TTC549 (cell line): ENCODE data around the gene ZNF90.
"Not testable (repeated sequence)": the region's sequence is repeated elsewhere in the genome, so short reads cannot be mapped to it uniquely, and the experiment has no call there.

Experiments
- FAIRE-seq: peaks from 2 replicates; lab custom pipeline; 2012; peaks lifted over from hg19 to GRCh38; lab: Jason Lieb, UNC

ZNF90 gene

GRCh38 chr19:20077791-20078463 lies at the start of gene ZNF90:
ZNF90 (plus strand) TSS chr19:20078000; CDS start chr19:20078133, 133 bp downstream.
- peak; percentile 63 for FAIRE-seq

DNA sequence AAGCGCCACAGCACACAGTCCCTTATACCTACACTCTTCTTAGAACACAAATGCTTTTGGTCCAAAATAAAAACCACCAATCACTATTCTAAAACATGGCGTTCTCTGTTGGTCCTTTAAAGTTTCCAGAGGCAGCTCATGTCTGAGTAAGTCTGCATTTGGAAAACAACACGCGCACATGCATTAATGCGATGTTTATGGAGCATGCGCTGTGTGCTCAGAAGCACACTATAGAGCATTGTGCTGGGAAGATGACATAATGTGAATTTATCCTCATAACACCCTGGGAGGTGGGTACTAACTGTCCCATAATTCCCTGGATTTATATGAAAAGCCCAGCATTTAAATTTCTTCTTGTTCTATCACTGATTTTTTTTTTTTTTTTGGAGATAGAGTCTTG lies 49.2 kb upstream of the ZNF90 start:
- FAIRE-seq, result no peak

GRCh38 chr19:20035935-20036334 lies 41.9 kb upstream of the ZNF90 start:
- no peak for FAIRE-seq

GRCh38 chr19:20038358-20039202 lies 39.2 kb upstream of the ZNF90 start:
- no peak for FAIRE-seq

DNA sequence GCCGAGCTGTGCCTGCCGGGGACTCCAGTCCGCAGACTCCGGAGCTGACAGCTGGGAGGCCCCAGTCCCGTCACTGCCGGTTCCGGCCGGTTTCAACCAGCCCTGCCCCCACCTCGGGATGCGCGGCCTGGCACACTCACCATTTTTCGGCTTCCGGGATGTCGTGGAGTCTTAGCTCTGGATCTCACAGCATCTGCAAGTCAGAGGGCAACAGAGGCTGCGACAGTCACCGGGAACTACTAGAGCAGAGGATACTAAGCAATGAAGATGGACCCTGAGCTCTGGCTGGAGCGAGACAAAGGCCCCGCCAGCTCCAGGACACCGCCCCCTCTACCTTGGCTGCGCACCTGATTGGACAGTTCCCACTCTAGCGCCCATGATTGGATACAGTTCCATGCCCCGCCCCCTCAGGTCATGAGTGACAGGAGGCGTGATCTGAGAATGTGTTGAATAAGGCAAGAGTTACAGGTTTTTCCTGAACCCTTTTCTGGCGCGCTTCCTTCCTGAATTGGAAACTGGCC lies 38.5 kb upstream of the ZNF90 start, which contains the start of gene ZNF682:
TSS of gene ZNF682 (minus strand) at position 303 of the 521 bp plus-strand sequence. CDS start at position 143, 160 bp downstream.
- peak; percentile 89 for FAIRE-seq

GRCh38 chr19:20044663-20045062 lies 33.1 kb upstream of the ZNF90 start:
- FAIRE-seq, result no peak

GRCh38 chr19:20045742-20046141 lies 32.1 kb upstream of the ZNF90 start:
- FAIRE-seq, result not testable (repeated sequence)

GRCh38 chr19:20051841-20052768 lies 25.7 kb upstream of the ZNF90 start:
- FAIRE-seq, result peak; percentile 97

DNA sequence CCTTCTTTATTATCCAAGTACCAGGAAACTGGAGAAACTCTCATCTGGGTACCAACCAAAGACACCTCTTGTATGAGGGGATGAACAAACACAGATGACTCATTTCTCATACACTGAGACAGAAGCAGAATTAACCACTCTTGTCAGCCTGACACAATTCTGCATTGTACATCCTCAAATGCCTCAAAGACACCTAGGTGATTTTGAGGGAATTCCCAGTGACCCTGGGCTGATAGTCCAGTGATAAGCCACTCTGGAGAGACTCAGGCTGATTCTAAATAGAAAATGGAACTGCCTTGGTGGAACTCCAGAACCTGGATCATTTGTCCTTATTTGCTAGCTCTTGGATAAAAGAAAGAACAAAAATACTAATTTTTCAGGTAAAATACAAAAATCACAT lies 19.1 kb upstream of the ZNF90 start:
- not testable (repeated sequence) for FAIRE-seq

- no peak for FAIRE-seq
Measured at GRCh38 chr19:20060282-20060681, 17.5 kb upstream of the ZNF90 start.

GRCh38 chr19:20066861-20067260 lies 10.9 kb upstream of the ZNF90 start:
- no peak for FAIRE-seq

DNA sequence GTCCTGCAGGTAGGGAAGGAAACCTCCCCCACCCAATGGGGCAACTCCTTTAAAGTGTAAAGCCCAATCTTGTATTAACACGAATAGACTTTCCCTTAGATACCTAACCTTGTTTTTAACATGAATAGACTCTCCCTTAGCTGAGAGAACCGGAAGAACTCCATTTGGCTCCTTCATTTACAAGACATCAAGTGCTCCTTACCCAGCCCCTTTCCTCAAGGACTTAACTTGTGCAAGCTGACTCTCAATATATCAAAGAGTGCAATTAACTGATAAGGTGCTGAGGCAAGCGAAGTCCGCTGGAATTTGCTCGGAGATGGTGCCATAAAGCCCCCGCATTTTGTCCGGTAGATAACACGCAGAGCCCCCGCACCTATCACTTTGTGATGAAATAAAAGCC lies 9.9 kb upstream of the ZNF90 start:
- FAIRE-seq, result no peak

DNA sequence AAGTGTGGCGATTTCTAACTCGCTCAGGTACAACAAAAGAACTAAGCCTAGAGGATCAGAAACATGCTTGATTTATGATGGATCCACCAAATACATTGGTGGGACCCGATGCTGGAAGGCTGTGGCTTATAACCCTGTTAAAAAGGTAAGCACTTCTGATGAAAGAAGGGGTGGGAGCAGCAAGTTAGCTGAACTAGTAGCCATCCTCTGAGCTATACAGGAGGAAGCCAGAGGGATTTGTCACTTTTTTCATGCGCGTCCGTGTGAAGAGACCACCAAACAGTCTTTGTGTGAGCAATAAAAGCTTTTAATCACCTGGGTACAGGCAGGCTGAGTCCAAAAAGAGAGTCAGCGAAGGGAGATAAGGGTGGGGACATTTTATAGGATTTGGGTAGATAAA lies 9.2 kb upstream of the ZNF90 start:
- not testable (repeated sequence) for FAIRE-seq

DNA sequence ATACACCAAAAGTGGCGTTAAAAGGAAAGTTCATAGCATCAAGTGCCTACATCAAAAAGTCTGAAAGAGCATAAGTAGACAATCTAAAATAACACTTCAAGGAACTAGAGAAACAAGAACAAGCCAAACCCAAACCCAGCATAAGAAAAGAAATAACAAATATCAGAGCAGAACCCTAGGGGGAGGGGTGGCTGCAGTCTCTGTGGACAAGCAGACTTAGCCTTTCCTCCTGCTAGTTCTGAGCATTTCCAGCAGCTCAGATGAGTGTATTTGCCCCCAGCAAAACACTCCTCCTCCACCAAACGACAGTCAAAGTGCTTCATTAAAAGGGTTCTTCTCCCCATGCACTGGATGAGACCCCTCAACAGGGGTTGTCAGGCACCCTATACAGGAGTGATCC lies 7.1 kb upstream of the ZNF90 start:
- no peak for FAIRE-seq

- FAIRE-seq, result no peak
Measured at GRCh38 chr19:20072936-20073335, 4.9 kb upstream of the ZNF90 start.

DNA sequence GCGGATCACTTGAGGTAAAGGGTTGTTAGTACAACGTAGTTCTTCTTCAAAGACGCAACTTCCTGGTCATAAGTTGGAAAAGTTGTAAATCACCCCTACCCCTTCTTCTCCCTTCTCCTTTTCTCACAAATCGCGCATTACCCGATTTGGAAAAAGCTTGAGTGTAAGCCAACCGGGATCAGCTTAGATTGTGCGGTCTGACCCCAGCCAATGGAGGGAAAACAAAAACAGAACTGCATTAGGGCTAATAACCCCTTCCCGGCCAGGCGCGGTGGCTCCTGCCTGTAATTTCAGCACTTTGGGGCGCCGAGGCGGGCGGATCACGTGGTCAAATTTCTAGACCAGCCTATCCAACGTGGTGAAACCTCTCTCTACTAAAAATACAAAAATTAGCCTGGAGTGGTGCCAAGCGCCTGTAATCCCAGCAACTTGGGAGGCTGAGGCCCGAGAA lies 806 bp downstream of the ZNF90 start:
- no peak for FAIRE-seq

- no peak for FAIRE-seq
Measured at GRCh38 chr19:20079476-20079875, 1.7 kb downstream of the ZNF90 start.

- no peak for FAIRE-seq
Measured at GRCh38 chr19:20080656-20081055, 2.9 kb downstream of the ZNF90 start.

DNA sequence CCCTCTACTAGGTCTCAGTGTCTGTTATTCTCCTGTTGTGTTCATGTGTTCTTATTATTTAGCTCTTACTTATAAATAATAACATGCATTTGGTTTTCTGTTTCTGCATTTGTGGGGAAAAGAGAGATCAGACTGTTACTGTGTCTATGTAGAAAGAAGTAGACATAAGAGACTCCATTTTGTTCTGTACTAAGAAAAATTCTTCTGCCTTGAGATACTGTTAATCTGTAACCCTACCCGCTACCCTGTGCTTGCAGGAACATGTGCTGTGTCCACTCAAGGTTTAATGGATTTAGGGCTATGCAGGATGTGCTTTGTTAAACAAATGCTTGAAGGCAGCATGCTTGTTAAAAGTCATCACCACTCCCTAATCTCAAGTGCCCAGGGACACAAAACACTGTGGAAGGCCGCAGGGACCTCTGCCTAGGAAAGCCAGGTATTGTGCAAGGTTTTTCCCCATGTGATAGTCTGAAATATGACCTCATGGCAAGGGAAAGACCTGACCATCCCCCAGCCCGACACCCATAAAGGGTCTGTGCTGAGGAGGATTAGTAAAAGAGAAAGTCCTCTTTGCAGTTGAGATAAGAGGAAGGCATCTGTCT lies 4.5 kb downstream of the ZNF90 start:
- FAIRE-seq, result not testable (repeated sequence)

- FAIRE-seq, result not testable (repeated sequence)
Measured at GRCh38 chr19:20082876-20083275, 5.1 kb downstream of the ZNF90 start.

- no peak for FAIRE-seq
Measured at GRCh38 chr19:20102097-20102496, 24.3 kb downstream of the ZNF90 start.
